ENCODE data around the gene LMBRD1.
"Not testable (repeated sequence)": the region's sequence is repeated elsewhere in the genome, so short reads cannot be mapped to it uniquely, and the experiment has no call there.

LMBRD1 gene

DNA sequence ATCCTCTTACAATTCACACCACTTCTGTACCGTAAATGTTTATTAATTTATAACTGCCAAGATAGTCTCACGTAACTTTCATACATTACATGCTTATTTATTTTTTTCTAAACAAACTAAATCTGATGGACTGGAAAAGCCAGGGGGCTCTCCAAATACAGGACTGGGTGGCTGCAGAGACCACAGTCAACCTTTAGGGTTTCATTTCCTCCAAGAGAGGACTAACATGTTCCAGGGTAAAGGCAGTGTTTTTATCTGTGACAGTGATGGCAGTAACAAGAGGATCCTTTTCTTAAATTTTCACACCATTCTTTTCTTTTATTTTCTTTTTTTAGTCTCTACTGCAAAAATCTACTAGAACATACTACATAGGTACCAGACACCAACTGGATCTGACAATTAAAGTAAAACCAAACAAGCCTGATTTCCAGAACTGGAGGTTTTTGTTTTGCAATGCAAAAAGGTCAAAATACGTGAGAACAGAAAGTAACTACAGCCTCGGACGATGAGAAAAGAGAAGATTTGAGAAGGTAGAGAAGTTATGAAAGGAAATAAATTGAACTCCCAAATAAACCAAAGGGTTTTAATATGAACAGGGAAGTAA is 1.2 kb downstream of the LMBRD1 start:
- peak; percentile 36 for DNase-seq

DNA sequence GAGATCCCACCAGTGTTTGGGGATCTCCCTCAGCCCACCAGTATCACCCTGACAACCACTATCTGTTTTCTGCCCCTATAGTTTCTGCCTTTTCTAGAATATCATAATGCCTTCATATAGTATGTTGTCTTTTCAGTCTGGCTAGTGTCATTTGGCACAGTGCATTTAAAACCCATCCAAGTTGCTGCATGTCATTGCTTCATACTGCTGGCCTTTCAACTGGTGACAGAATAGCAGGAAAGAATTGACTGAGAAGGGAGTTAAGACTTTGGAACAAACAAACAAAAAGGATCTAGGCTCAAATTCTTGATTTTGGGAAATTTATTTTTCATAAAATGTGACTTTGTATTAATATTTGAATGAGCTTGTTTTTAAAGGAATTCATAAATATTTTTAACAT is 4.5 kb downstream of the LMBRD1 start:
- DNase-seq = no peak

DNA sequence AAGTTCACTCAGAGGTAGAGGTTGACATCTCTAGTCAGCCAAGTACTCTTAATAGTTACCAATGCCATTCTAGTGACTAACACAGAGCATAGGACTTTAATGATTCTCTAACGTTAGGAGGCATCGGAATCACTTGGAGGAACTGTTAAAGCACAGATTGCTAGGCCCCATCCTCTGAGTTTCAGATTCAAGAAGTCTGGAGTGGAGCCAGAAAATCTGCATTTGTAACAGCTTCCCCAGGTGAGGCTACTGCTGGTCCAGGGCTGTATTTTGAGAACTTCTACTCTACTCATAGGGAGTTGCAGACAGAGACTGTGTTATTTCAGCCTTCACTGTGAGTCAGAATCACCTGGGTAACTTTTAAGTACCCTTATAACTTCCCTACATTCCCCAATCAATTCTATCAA is 5.7 kb downstream of the LMBRD1 start:
- DNase-seq = peak; percentile 91

DNA sequence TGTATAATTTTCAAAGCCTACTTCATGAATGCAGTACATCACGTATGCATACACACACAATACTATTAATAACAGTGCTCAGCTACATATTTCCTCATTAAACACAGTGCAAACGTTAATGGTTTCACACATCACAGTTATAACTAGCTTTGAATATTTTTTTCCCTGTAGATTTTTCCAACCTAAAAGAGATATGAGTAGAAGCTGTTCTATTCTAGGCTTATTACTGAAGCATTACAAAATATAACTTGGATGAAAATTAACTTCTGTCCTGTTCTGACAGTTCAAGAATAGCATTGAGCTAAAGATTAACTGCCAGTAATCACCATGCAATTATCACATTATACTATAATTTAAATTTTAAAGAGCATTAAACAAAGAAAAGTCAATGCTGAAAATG is 6.2 kb downstream of the LMBRD1 start:
- DNase-seq = no peak

DNA sequence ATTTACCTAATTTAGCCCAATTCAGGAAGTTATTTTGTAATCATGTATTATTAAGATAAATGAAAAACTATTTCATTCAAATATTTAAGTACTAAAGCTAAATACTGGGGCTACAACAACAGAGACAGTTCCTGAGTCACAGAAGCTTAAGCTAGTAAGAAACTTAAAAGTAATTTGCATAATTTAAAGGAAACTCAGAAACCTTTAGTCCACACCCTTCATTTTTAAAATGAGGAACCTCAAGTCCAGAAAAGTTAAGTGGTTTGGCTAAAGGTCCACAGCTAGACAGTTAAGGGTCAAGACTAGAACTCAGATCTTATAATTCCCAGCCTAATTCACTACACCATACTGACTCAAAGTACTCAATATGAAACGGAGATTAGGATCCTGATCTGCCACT is 7.2 kb downstream of the LMBRD1 start:
- DNase-seq = no peak

DNA sequence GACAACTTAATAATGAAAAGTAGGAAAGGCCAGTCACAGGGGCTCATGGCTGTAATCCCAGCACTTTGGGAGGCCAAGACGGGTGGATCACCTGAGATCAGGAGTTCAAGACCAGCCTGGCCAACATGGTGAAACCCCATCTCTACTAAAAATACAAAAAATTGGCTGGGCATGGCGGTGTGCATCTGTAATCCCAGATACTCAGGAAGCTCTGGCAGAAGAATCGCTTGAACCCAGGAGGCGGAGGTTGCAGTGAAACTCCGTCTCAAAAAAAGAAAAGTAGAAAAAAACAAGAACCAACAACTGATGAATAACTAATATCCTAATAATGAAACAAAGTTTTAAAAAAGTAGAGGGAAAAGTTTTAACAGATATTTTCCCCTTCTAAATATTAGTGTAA is 9.4 kb downstream of the LMBRD1 start:
- not testable (repeated sequence) for DNase-seq

DNA sequence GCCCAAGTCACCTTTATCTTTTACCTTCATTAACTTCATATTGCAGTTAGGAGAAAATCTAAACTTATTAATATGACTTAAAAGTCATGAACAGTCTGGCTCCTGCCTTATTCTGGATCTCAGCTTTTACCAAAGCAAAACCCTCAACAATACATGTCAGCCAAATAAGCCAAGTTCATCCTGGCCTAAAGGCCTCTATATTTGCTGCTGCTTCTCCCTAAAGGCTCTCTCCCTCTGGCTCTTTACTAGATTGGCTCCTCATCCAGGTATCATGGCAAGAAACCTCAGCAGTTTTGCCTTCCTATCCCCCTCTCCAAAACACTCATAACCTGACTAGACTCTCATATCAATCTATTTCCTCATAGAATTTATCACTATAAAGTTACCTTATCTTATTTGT is 11.1 kb downstream of the LMBRD1 start:
- DNase-seq = no peak

DNA sequence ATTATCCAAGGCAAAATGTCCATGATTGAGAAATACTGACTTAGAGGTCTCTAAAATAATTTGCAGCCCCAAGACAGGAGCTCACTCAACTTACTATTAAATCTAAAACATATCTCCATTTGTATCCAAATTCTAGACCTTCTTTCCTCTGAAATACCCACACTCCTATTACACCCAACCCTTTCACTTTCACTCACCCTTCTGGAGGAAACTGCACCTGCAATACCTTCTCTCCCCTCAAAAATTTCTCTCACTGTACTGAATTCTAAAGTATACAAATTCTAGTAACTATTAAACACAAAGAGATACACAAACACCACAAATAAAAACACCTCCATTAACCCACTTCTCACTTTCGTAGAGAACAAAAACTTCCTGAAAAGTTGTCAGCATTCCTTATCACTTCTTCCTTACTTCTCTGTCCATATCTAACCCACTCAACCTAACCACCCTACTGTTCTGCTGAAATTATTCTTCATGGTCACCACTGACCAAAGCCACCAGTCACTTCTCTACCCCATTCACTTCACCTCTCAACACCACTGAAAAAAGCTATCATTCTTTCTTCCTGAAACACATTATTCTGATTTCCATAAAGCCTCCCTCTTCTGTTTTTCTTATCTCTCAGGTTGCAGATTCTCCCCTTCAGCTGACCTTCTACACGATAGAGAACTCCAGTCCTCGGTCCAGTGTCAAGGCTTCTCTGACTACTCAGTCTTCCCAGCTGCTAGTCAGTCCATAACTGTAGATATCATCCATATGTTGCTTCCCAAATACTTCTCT is 12.0 kb downstream of the LMBRD1 start:
- peak; percentile 18 for DNase-seq

DNA sequence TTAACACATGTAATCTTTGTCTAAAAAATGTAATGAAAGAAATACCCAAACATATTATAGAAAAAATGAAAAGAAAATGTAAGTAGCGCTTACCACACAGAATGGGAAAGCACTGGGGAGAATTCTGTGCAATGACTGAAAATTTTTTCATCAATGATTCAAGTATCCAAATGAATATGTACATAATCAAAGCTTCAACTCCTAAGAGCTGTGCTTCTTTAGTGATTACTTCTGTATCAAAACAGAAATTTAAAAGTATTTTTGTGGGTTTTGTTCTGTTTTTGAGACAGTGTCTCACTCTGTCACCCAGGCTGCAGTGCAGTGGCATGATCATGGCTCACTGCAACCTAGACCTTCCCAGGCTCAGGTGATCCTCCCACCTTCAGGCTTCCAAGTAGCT is 13.7 kb downstream of the LMBRD1 start:
- no peak for DNase-seq

DNA sequence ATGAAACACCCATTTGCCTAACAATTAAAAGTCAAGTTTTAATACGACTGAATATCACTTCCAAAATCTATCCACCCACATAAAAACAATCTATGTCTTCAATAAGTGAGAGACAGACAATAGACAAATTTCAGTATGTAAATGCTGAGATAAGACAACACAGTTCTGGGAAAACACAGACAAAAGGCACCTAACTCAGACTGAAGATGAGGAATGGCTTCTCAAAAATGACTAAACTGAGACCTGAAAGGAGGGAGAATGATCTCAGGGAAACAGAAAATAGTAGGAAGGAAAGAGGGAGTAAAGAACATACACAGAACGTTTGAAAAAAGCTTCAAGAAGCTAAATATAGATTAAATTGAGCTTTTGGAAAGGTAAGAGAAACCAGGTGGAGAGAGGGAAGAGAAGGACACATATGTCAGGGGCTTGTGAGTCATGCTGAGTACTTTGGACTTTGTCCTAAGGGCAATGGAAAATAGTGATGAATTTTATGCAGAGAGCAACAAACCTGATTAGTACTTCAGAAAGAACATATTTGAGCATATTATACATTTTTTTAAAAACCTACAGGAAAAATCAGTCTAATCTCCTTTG is 16.1 kb downstream of the LMBRD1 start:
- DNase-seq = no peak

DNA sequence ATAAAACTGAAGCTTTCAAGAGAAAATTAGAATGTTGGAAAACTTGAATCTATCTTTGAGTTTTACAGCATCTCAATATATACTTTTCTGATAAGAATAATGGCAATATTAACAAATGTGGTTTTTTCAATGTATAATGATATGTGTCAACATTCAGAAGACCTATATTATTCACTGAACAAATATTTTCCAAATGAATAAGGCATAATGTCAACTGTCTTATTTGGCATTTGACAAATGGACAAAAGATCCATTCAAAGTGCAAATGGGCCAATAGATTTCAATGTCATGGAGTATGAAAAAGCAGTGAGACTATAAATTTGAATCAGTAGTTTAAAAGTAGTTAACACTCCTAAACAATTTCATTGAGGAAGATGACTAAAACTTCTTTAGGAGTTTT is 20.9 kb downstream of the LMBRD1 start:
- DNase-seq = no peak

DNA sequence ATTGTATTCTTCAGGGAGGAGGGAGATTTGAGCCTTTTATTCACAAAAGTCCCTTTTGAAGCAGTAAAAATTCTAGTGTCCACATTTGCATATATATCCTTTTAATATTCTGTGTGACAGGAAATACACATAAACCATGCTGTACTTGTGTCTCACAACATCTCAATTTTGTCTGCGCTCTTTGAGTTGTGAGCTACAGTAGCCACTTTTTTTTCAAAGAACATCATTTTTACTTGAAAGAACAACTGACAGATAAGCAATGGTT is 21.3 kb downstream of the LMBRD1 start:
- no peak for DNase-seq

DNA sequence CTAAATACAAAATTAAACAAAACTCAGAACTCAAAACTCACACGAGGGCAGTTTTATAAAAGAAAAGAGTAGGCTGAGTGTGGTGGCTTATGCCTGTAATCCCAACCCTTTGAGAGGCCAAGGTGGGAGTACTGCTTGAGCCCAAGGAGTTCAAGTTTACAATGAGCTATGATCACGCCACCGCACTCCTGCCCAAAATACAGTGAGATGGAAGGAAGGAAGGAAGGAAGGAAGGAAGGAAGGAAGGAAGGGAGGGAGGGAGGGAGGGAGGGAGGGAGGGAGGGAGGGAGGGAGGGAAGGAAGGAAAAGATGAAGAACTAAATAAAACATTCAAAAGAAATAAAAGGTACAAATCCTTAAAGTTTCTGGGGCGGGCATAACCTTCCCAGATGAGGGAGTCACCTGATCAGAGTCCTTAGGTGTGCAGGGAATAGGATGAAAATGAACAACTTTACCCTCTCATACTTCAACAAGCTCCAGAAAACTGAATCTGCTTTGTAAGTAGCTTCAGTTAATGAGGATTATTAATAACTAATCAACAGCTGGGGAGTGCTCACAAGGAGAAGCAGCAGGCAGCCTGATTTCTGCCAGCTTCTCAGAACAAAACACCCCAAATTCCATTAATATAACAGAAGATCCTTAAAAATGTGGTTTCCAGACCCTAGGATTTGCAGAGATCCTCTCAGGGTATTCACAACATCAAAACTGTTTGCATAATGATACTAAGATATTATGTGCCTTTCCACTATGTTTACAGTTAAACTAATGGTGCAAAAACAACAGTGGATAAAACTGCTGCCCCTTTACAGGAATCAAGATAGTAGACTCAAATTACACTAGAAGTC is 21.8 kb downstream of the LMBRD1 start:
- DNase-seq = no peak

DNA sequence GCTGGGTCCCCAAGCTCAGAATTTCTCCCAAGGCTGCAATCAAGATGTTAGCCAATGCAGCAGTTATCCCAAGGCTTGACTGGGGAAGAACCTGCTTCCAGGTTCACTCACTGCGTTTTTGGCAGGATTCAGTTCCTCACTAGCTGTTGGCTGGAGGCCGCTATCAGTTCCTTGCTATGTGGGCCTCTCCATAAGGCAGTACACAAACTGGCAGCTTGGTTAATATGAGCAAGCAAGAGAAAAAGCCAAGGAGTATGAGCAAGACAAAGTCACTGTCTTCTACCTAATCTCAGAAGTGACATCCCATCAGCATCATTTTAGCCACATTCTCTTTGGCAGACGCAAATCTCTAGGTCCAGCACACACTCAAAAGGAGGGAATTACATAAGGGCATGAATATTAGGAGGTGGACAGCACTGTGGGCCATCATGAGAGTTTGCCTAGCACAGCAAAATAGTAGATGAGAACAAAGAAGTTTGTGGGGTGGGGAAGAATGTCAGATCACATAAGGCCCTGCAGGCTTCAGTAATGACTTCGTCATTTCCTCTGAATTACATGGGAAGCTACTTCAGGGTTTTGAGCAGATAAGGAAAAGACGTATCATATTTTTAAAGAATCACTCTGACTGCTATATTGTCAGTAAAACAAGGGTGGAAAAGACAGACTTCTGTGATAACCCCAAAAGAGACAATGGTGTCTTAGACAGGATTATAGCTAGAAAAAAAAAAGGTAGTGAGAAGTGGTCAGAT is 25.5 kb downstream of the LMBRD1 start:
- no peak for DNase-seq

DNA sequence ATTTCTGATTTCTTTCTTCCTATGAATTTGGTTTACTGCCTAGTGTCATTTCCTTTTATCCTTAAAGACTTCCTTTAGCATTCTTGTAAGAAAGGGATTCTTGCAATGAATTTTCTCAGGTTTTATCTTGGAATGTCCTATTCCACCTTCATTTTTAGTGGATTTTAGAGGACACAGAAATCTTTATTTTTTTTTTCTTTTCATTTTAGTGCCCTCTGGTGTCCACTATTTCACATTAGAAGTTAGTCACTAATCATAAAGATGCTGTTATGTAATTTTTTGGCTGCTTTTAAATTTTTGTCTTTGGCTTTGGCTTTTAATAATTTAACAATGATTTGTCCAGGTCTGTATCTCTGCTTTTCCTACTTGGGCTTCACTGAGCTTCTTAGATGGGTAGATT is 28.1 kb downstream of the LMBRD1 start:
- no peak for DNase-seq

DNA sequence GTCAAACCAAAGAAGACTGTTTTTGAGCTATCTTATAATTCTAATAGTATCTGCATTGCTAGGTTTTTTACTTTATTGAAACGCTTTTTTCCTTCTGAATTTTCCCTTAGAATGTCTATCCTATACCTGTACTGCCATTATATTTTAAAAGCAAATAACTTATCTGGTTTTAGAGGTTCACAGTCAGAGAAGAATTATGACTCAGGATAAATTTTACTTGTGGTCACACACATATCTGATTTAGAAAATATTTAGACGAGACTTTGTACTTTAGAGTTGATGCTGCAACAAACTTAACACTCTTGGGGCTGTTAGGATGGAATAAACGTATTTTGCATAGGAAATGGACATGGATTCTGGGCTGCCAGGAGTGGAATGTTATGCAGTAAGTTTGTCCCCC is 33.0 kb downstream of the LMBRD1 start:
- DNase-seq = no peak

DNA sequence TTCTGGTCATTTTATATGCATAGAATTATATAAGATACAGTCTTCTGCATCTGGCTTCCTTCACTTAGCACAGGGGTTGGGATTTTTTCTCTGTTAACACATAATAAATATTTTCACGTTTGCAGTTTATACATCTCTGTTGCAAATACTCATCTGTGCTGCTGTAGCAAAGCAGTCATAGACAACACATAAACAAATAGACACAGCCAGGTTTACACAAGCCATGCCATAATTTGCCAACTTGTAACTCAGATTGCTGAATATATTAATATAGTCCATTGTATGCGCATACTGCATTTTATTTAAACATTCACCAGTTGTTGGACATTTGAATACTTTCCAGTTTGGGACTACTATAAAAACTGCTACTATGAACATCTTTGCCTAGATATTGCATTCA is 35.0 kb downstream of the LMBRD1 start:
- no peak for DNase-seq

DNA sequence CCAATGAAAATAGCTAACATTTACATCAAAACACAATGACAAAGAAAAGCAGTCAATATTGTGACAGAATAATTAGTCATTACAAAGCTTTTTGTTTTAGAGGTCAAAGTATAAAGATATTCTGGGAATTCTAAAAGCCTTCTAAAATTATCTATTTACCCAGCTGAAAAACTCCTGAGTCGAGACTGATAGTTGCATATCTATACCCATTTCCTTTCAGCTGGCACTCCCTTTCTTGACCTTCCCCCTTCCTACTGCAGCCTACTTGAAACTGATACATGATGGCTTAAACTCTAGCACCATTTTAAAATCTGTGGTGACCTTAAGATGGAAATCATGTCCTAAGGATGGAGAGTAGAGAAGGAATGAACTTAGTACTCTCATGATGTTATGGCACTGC is 38.6 kb downstream of the LMBRD1 start:
- no peak for DNase-seq

DNA sequence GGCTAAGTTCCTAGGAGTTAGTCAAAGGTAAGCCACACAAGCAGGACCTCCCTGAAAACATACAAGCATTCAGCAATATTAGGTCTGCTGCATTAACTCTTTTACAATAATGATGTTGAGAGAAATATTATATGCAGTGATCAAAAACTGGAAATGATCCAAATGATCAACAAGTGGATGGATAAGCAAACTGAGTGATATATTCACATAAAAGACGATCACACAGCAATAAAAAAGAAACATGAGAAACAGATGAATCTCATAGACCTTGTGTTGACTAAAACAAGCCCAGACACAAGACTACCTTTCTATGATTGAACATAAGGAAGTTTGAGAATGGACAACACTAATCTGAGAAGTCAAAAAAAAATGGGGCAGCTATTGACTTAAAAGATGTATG is 39.9 kb downstream of the LMBRD1 start:
- no peak for DNase-seq

DNA sequence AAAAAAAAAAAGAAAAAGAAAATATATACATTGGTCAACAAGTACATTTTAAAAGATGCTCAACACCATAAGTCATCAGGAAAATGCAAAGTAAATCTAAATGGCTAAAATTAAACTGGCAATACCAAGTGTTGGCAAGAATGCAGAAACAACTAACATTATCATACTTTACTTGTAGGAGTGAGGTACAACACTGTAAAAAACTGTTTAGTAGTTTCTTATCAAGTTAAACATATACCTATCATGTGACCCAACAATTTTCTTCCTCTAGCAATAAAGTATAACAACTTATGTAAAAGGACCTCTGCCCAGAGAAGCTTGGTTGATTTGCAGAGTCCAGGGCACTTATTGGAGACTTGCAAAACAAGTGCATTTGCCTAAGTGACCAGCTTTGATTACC is 40.4 kb downstream of the LMBRD1 start:
- no peak for DNase-seq

DNA sequence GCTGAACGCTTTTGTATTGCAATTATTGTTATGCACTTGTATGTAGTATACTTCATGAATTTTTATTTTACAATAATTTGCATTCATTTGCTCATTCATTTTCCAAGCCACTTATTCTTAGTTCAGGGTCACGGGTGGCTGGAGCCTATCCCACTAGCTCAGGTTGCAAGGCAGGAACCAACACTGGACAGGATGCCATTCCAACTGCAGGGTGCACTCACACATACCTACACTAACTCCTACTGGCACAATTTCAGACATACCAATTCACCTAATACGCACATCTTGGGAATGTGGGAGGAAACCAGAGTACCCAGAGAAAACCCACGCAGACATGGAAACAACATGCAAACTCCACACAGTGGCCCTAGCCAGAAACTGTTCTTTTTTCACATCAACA is 61.8 kb downstream of the LMBRD1 start:
- no peak for DNase-seq

DNA sequence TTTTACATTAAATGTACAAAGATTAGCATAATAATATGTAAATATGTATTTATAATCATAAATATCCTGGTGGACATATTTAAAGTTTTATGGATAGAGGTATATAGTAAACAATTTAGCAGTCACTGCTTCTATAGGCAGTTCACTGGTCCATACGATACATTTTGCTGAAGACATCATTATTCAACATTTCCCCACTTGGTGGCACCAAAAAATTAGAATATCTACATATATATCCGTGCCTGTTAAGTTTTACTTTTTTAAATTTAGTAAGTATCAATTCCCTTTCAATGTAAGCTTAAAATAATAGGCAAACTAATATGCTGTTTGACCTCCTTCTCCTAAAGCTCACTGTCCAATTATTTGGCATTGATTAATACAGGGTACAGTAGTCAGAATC is 64.2 kb downstream of the LMBRD1 start:
- peak; percentile 20 for DNase-seq

DNA sequence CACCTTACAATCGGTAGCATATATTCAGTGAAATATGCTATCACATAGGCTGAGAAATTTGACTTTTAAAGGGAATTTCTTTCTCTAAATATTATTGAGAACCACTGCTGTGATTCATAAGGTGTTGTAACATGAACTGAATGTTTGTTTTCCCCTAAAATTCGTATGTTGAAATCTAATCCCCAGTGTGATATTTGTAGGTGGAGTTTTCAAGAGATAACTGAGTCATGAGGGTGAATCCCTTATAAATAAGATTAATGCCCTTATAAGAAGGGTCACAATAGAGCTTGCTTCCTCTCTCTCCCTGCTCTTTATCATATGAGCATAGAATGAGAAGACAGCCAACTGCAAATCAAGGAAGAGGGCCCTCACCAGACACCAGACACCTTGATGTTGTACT is 64.8 kb downstream of the LMBRD1 start:
- no peak for DNase-seq

Data from RPMI8226 (cell line).